ENCODE measurements around the gene COL5A3.

COL5A3 gene

GRCh38 chr19:10010247-10010691 lies at the start of gene COL5A3:
COL5A3 (minus strand) TSS chr19:10010504; CDS start chr19:10010385, 119 bp downstream.
- TF ChIP-seq CTCF (IDR thresholded peaks at IDR 0.05; ENCODE audit: low read length, missing control alignments) = no peak
- H3K4me3 ChIP-seq (replicated peaks; ENCODE audit: low read depth, low read length) = peak within 1 kb of the TSS; percentile 43
- peak; percentile 60 for DNase-seq (ENCODE audit: low read depth)

DNA sequence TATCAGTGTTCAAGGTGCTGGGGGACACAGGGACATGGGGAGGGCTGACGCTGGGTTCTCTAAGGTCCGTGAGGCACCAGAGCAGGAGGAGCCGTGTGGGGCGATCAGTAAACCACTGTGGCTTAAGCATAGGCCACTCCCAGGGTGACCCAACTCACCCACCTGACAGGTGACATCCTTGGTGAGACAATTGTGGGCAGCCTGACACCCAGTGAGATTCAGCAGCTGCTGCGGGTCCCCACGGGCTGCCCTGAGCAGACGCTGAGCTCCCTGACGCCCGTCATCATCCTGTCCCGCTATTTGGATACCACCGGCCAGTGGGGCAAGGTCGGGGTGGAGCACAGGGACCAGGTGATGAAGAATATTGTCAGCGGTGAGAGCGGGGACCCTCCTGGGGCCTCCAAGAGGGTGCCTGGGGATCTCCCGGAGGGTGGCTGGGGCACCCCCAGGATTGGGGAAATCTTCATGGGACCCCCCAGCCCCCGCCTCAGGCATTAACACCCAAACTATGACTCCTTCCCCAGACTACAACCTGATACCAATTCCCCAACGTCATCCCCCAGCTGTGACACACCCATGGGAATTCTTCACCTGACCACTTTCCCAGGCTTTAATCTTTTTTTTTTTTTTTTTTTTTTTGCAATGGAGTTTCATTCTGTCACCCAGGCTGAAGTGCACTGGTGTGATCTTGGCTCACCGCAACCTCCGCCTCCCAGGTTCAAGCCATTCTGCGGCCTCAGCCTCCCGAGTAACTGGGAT lies 42.5 kb upstream of the COL5A3 start:
- DNase-seq (ENCODE audit: low read depth) = no peak
- TF ChIP-seq CTCF (IDR thresholded peaks at IDR 0.05; ENCODE audit: low read length, missing control alignments) = no peak
- H3K4me3 ChIP-seq (replicated peaks; ENCODE audit: low read depth, low read length) = no peak overlapping the region

DNA sequence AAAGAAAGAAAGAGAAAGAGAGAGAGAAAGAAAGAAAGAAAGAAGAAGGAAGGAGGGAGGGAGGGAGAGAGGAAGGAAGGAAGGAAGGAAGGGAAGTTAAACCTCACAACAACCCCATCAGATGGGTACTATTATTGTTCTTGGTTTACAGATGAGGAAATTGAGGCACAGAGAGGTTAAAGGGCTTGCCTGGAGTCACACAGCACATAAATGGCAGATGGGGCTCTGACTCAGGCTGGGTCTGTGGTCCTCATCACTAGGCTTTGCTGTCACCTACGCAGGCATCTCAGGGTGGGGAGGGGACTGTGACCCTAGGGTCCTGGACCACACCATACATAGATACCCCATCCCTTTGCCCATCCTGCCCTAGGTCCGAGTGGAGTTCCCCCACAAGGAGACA lies 39.3 kb upstream of the COL5A3 start:
- TF ChIP-seq CTCF (IDR thresholded peaks at IDR 0.05; ENCODE audit: low read length, missing control alignments) = no peak
- H3K4me3 ChIP-seq (replicated peaks; ENCODE audit: low read depth, low read length) = no peak overlapping the region
- no peak for DNase-seq (ENCODE audit: low read depth)

GRCh38 chr19:10045371-10045770 lies 35.1 kb upstream of the COL5A3 start:
- H3K4me3 ChIP-seq (replicated peaks; ENCODE audit: low read depth, low read length) = no peak overlapping the region
- TF ChIP-seq CTCF (IDR thresholded peaks at IDR 0.05; ENCODE audit: low read length, missing control alignments) = no peak
- no peak for DNase-seq (ENCODE audit: low read depth)

- DNase-seq (ENCODE audit: low read depth) = no peak
These were observed 34.1 kb upstream of the COL5A3 start for GRCh38 chr19:10044390-10044789.

GRCh38 chr19:10043286-10043927 lies 33.1 kb upstream of the COL5A3 start:
- TF ChIP-seq CTCF (IDR thresholded peaks at IDR 0.05; ENCODE audit: low read length, missing control alignments) = no peak
- no peak overlapping the region for H3K4me3 ChIP-seq (replicated peaks; ENCODE audit: low read depth, low read length)
- DNase-seq (ENCODE audit: low read depth) = peak; percentile 51

More at GRCh38 chr19:10044390-10044789, 34.1 kb upstream of the COL5A3 start:
- no peak for TF ChIP-seq CTCF (IDR thresholded peaks at IDR 0.05; ENCODE audit: low read length, missing control alignments)
- no peak overlapping the region for H3K4me3 ChIP-seq (replicated peaks; ENCODE audit: low read depth, low read length)

Measured in fibroblast of pulmonary artery (primary cell).